Smooth muscle cell (in vitro differentiated cells): ENCODE results near the gene PSME1. TPM values are rescaled to one million over a fixed set of nuclear protein-coding genes. Genes with fewer than 3 reads are reported as not detected.

Source experiments
- DNase-seq: peaks from one replicate; lab custom pipeline; 2025; ENCODE audit not compliant: unreplicated experiment; lab: John Stamatoyannopoulos, UW
- H2AFZ ChIP-seq: fragments of 200-600 bp; sonication (generic); 2 replicates; pipeline ENCODE4 v1.6.0; 2016; ENCODE audit warnings: antibody characterized with exemption, low read depth, mild to moderate bottlenecking
- H3F3A ChIP-seq: fragments of 200-600 bp; sonication (generic); 2 replicates; pipeline ENCODE4 v1.6.0; 2017; ENCODE audit warnings: antibody characterized with exemption, low read depth
- H3K27ac ChIP-seq: fragments of 200-600 bp; sonication (generic); 2 replicates; pipeline ENCODE4 v1.5.1; 2016; ENCODE audit warnings: low read depth, mild to moderate bottlenecking
- H3K27me3 ChIP-seq: fragments of 200-600 bp; sonication (generic); 2 replicates; pipeline ENCODE4 v1.6.1; 2016; ENCODE audit warnings: low read depth, mild to moderate bottlenecking
- H3K36me3 ChIP-seq: fragments of 200-600 bp; sonication (generic); 2 replicates; pipeline ENCODE4 v1.5.1; 2016; ENCODE audit warnings: low read depth
- H3K4me1 ChIP-seq: fragments of 200-600 bp; sonication (generic); 2 replicates; pipeline ENCODE4 v1.5.1; 2016; ENCODE audit warnings: low read depth
- H3K4me2 ChIP-seq: fragments of 200-600 bp; sonication (generic); 2 replicates; pipeline ENCODE4 v1.6.0; 2016; ENCODE audit warnings: mild to moderate bottlenecking
- H3K4me3 ChIP-seq: fragments of 200-600 bp; sonication (generic); 2 replicates; pipeline ENCODE4 v1.5.1; 2016; ENCODE audit warnings: mild to moderate bottlenecking
- H3K79me2 ChIP-seq: fragments of 200-600 bp; sonication (generic); 2 replicates; pipeline ENCODE4 v1.6.0; 2016; ENCODE audit warnings: low read depth, mild to moderate bottlenecking
- H3K9ac ChIP-seq: fragments of 200-600 bp; sonication (generic); 2 replicates; pipeline ENCODE4 v1.6.0; 2016; ENCODE audit warnings: low read depth
- H3K9me3 ChIP-seq: fragments of 200-600 bp; sonication (generic); replicated peaks from 2 replicates; pipeline ENCODE4 v1.5.1; 2016; ENCODE audit warnings: low read depth
- H4K20me1 ChIP-seq: fragments of 200-600 bp; sonication (generic); 2 replicates; pipeline ENCODE4 v1.6.0; 2016; ENCODE audit warnings: low read depth
- CTCF ChIP-seq: fragments of 200-600 bp; sonication (generic); IDR thresholded peaks from 2 replicates; pipeline ENCODE4 v1.5.1; 2017; ENCODE audit warnings: borderline replicate concordance, mild to moderate bottlenecking, antibody characterized with exemption; ENCODE audit not compliant: insufficient read depth, poor library complexity, severe bottlenecking
- WGBS: methylation state at CpG from one replicate; pipeline ENCODE4 v1.1.7; 2016; ENCODE audit warnings: low lambda C conversion rate; 5-methylcytosine and 5-hydroxymethylcytosine counted together
- polyA plus RNA-seq: library from polyadenylated mRNA; unstranded; fragments of >200 nt; fragmentation: Nextera tagmentation; extraction: Ambion mirVana; gene quantifications from 2 replicates; pipeline ENCODE4 v1.2.1, GENCODE V29; 2016
- total RNA-seq: library from RNA; depleted of rRNA; stranded (reverse); fragments of >200 nt; gene quantifications from 2 replicates; pipeline ENCODE4 v1.2.3, GENCODE V29; 2014

The PSME1 gene
- total and polyA plus RNA-seq, 2 experiments from 2014 or later: 41.4 to 94.1 TPM

- H3K27me3 ChIP-seq: no peaks in the 10 kb centered on the region
- H2AFZ ChIP-seq: no peak overlapping the region
- H3K9ac ChIP-seq: no peak overlapping the region
- H4K20me1 ChIP-seq: peaks cover 8% of the 10 kb centered on the region
- no peaks in the 10 kb centered on the region for H3K36me3 ChIP-seq
- TF ChIP-seq CTCF: no peak
- H3K4me3 ChIP-seq: no peak overlapping the region
- H3K4me1 ChIP-seq: peaks cover 18% of the 10 kb centered on the region
- DNase-seq: no peak
- H3K9me3 ChIP-seq: no peaks in the 10 kb centered on the region
- peaks cover 2% of the 10 kb centered on the region for H3F3A ChIP-seq
- H3K27ac ChIP-seq: no peak overlapping the region
- WGBS: 98% methylated on average over 8 of the region's 8 CpGs
- peaks cover 19% of the 10 kb centered on the region for H3K79me2 ChIP-seq
- H3K4me2 ChIP-seq: no peak overlapping the region
Observed at GRCh38 chr14:24137529-24138395, 1.8 kb downstream of the PSME1 start.

GRCh38 chr14:24138396-24139271 lies 2.6 kb downstream of the PSME1 start:
- peaks cover 9% of the 10 kb centered on the region for H3F3A ChIP-seq
- H3K4me3 ChIP-seq: no peak overlapping the region
- H3K4me2 ChIP-seq: no peak overlapping the region
- peaks cover 8% of the 10 kb centered on the region for H4K20me1 ChIP-seq
- H3K9ac ChIP-seq: no peak overlapping the region
- H3K9me3 ChIP-seq: no peaks in the 10 kb centered on the region
- TF ChIP-seq CTCF: no peak
- no peak overlapping the region for H3K27ac ChIP-seq
- H3K4me1 ChIP-seq: peaks cover 18% of the 10 kb centered on the region
- no peak for DNase-seq
- no peak overlapping the region for H2AFZ ChIP-seq
- WGBS: 96% methylated on average over 13 of the region's 13 CpGs
- peaks cover 19% of the 10 kb centered on the region for H3K79me2 ChIP-seq
- H3K27me3 ChIP-seq: no peaks in the 10 kb centered on the region
- no peaks in the 10 kb centered on the region for H3K36me3 ChIP-seq

GRCh38 chr14:24139272-24139934 lies 3.4 kb downstream of the PSME1 start:
- Histone ChIP-seq H3K9ac (no peak overlapping the region), H4K20me1 (peaks cover 8% of the 10 kb centered on the region), H2AFZ (no peak overlapping the region), H3K36me3 (no peaks in the 10 kb centered on the region), H3K4me1 (peaks cover 18% of the 10 kb centered on the region), H3K79me2 (peaks cover 19% of the 10 kb centered on the region), H3F3A (peaks cover 10% of the 10 kb centered on the region), H3K4me2 (peak overlapping the region; percentile 92), H3K4me3 (peak overlapping the region; percentile 66), H3K27ac (no peak overlapping the region), H3K27me3 (no peaks in the 10 kb centered on the region), H3K9me3 (no peaks in the 10 kb centered on the region)
- TF ChIP-seq CTCF: no peak
- DNase-seq: no peak
- WGBS: 95% methylated on average over 9 of the region's 9 CpGs
